DMS114 treated with DMSO at 0.1 percent for 48 hours (cell line): ENCODE results near the gene CPEB2.
A peak's percentile ranks its signal among the peaks of the same experiment; 100 is the strongest.

Experiments
- DNase-seq: peaks from one replicate; lab custom pipeline; 2025; ENCODE audit not compliant: unreplicated experiment; lab: John Stamatoyannopoulos, UW

The CPEB2 gene

DNA sequence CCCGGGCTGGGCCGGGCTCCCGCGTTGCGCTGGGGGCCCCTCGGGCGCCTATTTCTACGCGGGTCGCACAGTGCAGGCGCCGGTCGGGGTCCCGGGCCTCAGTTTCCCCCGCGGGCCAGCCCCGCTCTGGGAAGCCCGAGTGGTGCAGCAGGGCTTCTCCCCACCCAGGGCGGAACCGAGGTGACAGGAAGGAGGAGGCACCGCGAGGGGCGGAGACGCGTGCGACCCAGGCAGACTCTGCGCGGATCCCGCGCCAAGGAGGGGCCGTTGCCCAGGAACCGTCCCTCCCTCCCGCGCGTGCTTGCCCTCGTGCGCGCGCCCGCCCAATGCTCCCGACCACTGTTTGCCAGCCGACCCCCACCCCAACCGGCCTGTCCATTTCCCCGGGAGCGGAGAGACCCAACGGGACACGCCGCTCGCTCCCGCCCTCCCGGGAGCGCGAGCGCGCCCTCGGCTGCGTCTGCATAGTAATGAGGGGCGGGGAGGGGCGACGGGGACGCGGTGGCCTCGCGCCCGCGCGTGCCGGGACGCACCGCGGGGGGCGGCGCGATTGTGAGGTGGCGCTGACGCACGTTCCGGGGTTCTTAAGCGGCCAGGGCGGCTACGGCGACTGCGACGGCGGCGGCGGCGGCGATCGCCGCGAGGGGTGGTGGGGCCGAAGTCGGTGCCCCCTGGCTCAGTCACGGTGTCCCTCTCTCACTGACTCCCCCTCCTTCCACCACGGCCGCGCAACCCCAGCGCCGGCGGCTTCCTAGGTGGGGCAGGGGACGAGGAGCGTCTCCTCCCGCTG is at the start of gene CPEB2:
Gene CPEB2, plus strand, starts transcription at position 613 of the 790 bp plus-strand sequence. CDS start 193 bp downstream, outside the sequence.
- peak; percentile 75 for DNase-seq

DNA sequence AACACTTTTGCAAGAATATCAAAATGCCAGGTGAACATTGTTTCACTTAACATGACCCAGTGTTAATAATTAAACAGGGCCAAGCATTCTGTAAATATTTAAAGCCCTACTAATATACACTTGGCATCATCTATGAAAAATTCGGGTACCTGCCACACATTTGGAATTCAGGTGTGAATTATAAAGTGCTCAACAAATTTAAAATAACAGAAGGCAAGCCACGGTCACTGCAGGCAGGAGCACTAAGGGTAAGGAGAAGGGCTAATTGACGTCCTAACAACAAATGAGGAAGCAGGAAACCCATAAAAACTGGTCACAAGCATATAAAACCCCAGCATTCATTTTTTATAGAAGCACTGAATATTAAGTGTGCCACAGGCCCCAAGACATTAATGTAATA is 43.8 kb upstream of the CPEB2 start:
- DNase-seq, result no peak

- DNase-seq, result no peak
Observed at GRCh38 chr4:14961292-14961691, 41.0 kb upstream of the CPEB2 start.

GRCh38 chr4:14965071-14965470 is 37.2 kb upstream of the CPEB2 start:
- DNase-seq, result no peak

GRCh38 chr4:14967982-14968381 is 34.3 kb upstream of the CPEB2 start:
- no peak for DNase-seq

DNA sequence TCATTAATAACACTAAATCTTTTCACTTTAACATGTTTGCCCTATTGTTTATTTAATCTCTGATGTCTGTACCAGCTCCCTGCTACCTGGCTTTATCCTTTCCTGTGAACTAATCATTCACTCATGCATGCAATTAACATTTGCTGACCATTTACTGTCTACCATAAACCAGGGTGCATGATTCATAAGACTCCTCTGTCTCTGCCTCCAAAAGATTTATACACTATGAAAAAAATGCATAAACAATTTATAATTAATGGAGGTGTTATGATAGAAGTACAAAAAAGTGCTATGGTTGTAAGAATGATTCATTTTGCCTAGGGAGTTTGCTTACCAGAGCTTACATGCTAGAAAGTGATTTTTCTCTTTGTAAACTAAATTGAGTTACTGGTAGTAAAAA is 24.5 kb upstream of the CPEB2 start:
- DNase-seq, result no peak

DNA sequence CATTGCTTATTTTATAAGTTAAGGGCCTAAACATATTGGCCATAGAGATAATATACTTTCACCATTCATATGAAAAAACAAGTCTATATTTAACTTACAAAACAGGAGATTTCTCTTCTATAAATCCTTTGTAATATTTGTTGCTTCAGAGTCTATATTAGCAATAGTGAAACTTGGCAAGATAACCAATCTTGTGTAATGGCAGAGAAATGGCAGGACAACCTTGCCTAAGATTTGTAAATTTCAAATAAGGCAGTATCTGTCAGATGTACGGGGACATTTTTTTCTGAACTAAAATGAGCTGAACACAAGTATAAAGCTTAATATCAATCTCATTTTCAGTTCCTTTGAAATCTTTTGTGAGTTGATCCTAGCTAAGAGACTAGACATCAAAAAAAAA is 17.8 kb upstream of the CPEB2 start:
- DNase-seq, result no peak

- DNase-seq, result no peak
Observed at GRCh38 chr4:14985161-14985560, 17.1 kb upstream of the CPEB2 start.

GRCh38 chr4:14985843-14986242 is 16.4 kb upstream of the CPEB2 start:
- no peak for DNase-seq

DNA sequence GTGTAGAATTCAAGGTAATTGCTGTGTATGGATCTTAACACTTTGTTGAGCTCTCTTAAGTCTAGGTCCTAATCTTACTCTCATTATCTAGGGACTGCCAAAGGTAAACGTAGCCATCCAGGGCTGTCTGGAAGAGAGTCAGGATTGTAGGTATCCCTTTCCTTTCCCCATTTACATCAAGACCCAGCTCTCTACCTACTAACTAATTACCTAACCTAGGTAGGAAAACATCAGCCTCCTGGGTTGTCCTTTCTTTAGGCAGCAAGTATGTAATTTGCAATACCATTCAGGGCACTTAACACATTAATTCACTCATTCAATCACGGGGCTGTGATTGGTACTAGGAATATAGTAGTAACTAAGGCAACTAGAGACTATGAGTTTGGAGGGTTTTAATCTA is 15.2 kb upstream of the CPEB2 start:
- no peak for DNase-seq

- no peak for DNase-seq
Observed at GRCh38 chr4:14990484-14990883, 11.8 kb upstream of the CPEB2 start.

DNA sequence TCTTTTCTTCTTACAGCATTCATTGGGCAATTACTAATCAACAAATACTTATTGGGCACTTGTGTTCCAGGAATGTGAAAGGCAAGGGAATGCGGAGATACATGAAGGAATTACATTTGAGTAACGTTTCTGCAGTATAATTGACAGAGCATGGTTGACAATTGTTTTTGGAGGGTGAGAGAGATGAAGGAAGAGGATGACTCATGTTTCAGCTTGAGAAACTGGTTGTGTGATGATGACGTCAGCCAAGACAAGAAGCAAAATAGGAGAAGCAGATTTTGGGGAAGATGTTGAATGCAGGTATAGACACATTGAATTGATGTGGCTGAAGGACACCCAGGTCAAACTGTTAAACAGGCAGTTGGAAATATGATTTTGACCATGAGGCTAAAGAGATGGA is 8.0 kb upstream of the CPEB2 start:
- DNase-seq, result no peak

- DNase-seq, result no peak
Observed at GRCh38 chr4:15001248-15001868, 923 bp upstream of the CPEB2 start.

GRCh38 chr4:15002659-15003400 is 549 bp downstream of the CPEB2 start:
- peak; percentile 34 for DNase-seq

- no peak for DNase-seq
Observed at GRCh38 chr4:15003401-15003890, 1.2 kb downstream of the CPEB2 start.

DNA sequence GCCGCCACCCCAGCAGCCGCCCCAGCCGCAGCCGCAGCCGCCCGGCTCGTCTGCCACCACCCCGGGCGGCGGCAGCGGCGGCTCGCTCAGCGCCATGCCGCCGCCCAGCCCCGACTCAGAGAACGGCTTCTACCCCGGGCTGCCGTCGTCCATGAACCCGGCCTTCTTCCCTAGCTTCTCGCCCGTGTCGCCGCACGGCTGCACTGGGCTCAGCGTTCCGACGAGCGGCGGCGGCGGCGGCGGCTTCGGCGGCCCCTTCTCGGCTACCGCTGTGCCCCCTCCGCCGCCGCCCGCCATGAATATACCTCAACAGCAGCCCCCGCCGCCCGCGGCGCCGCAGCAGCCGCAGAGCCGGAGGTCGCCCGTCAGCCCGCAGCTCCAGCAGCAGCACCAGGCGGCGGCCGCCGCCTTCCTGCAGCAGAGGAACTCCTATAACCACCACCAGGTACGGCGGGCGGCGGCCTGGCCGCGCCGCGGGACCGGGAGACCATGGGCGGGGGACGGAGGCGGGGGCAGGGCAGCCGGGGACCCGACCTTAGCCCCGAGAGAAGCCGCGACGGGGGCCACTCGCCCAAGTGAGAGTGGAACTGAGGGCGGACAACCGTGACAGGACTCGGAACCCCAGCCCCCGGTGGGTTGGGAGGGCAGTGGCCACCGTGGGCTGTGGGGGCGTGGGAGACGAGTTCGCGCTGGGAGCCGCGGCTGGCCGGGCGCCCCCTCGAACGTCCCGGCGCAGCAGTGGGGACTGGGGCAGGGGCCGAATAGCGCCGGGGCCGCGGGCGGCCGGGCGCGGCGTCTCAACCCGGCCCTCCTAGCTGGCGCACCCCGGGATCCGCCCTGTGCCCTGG is 1.8 kb downstream of the CPEB2 start:
- no peak for DNase-seq

- DNase-seq, result peak; percentile 15
Observed at GRCh38 chr4:15004739-15005301, 2.5 kb downstream of the CPEB2 start.

DNA sequence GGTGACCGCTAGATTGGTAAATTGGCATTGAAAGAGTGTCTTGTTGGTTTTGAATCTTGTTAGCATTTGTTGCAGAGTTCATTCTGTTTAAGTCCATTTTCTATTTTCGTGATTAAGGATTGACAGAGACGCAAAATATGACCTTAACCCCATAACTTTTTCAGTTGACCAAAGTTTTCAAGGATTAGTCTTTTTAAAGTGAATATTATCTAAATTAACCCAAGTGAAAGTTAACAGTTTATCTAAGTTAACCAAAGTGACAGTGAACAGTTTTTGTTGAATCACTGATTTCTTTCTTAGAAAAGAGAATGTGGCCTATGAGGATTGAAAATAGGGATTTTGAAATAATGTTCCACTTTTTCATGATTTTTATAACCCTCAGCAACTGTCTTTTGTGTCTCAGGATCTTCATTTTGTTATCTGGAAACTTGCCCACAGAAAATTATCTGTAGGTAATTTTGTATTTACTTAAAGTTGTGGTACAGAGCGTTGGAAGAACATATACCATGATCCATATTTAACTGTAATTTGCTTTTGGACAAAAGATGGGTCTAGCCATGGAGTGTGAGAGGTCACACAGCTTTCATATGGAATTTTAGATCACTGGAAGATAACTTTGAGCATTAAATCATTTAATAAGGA is 3.3 kb downstream of the CPEB2 start:
- DNase-seq, result no peak

GRCh38 chr4:15006416-15007024 is 4.2 kb downstream of the CPEB2 start:
- DNase-seq, result no peak

DNA sequence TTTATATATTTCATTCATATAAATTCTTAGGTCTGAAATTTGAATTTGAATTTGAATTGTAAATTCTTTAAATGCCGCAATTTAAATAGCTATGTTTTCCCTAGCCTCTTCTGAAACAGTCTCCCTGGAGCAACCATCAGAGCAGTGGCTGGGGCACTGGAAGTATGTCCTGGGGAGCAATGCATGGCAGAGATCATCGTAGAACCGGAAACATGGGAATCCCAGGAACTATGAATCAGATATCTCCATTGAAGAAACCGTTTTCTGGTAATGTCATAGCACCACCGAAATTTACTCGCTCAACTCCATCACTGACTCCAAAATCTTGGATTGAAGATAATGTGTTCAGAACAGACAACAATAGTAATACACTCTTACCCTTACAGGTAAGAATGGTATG is 4.9 kb downstream of the CPEB2 start:
- DNase-seq, result no peak
